Panc1 (cell line): ENCODE measurements around the gene METTL25B.

ENCODE experiments used
- CTCF ChIP-seq: fragments of 450-650 bp; IDR thresholded peaks from 2 replicates; pipeline ENCODE4 v1.5.1; 2017; ENCODE audit warnings: mild to moderate bottlenecking
- POLR2AphosphoS5 ChIP-seq: IDR thresholded peaks from 2 replicates; pipeline ENCODE4 v1.6.1; 2012; ENCODE audit warnings: mild to moderate bottlenecking, low read depth, low read length, moderate library complexity
- REST ChIP-seq, 2 experiments: IDR thresholded peaks; 2 replicates each; pipeline ENCODE4 v1.6.1; 2011 to 2012; ENCODE audit warnings: low read depth in 2 of 2, control low read depth in 1 of 2, low read length in 1 of 2, mild to moderate bottlenecking in 1 of 2, moderate library complexity in 1 of 2; ENCODE audit not compliant: insufficient read depth in 1 of 2
- TCF7L2 ChIP-seq: IDR thresholded peaks from 2 replicates; pipeline ENCODE4 v1.6.1; 2011; ENCODE audit warnings: mild to moderate bottlenecking, low read depth, low read length, inconsistent platforms

- no peak for TF ChIP-seq REST (IDR thresholded peaks at IDR 0.05; ENCODE audit: insufficient read depth in 1 of 2, low read depth in 2 of 2, low read length in 1 of 2)
- TF ChIP-seq CTCF: no peak
- no peak for TF ChIP-seq TCF7L2
- TF ChIP-seq POLR2AphosphoS5: no peak
These were observed 22.0 kb downstream of the METTL25B start for GRCh38 chr1:156750191-156750672.
